Glutamatergic neuron (in vitro differentiated cells): Measurements from ENCODE around the gene FNDC11. TPM values are rescaled to one million over a fixed set of nuclear protein-coding genes. Genes with fewer than 3 reads are reported as not detected.

Experiments used
- DNase-seq: peaks from one replicate; pipeline ENCODE4 v3.0.0; 2022
- H3K27ac Mint-ChIP-seq: one replicate; pipeline ENCODE4 v1.8.0; 2020; ENCODE audit warnings: mild to moderate bottlenecking, mixed read lengths, inconsistent platforms; ENCODE audit not compliant: unreplicated experiment
- H3K27me3 Mint-ChIP-seq: one replicate; pipeline ENCODE4 v1.8.0; 2020; ENCODE audit warnings: mild to moderate bottlenecking, moderate library complexity, mixed read lengths, inconsistent platforms; ENCODE audit not compliant: unreplicated experiment
- H3K36me3 Mint-ChIP-seq: one replicate; pipeline ENCODE4 v1.8.0; 2020; ENCODE audit warnings: mild to moderate bottlenecking, mixed read lengths, inconsistent platforms; ENCODE audit not compliant: unreplicated experiment
- H3K4me1 Mint-ChIP-seq: one replicate; pipeline ENCODE4 v1.8.0; 2020; ENCODE audit warnings: mild to moderate bottlenecking, low read depth, mixed read lengths, inconsistent platforms; ENCODE audit not compliant: unreplicated experiment
- H3K4me3 Mint-ChIP-seq: one replicate; pipeline ENCODE4 v1.8.0; 2020; ENCODE audit warnings: mild to moderate bottlenecking, mixed read lengths, inconsistent platforms; ENCODE audit not compliant: unreplicated experiment
- H3K9me3 Mint-ChIP-seq: one replicate; pipeline ENCODE4 v1.8.0; 2020; ENCODE audit warnings: mild to moderate bottlenecking, moderate library complexity, mixed read lengths, inconsistent platforms; ENCODE audit not compliant: unreplicated experiment
- CTCF ChIP-seq: fragments of 200-600 bp; sonication (generic); IDR thresholded peaks from one replicate; pipeline ENCODE4 v1.5.0; 2021; ENCODE audit not compliant: partially characterized antibody, unreplicated experiment
- total RNA-seq: library from RNA; stranded (reverse); fragmentation: NEBNext Ultra II Directional; extraction: Animal tissue kit (Norgen Biotek cat#: 25700); gene quantifications from one replicate; pipeline ENCODE4 v1.2.1, GENCODE V29; 2021; ENCODE audit not compliant: unreplicated experiment

FNDC11 gene
- total RNA-seq, 1 donor from 2014 or later = 9.3 TPM

- DNase-seq = no peak
- no peak for TF ChIP-seq CTCF
- no peak overlapping the region for H3K27ac Mint-ChIP-seq
- peaks cover 3% of the 10 kb centered on the region for H3K4me1 Mint-ChIP-seq
- no peaks in the 10 kb centered on the region for H3K36me3 Mint-ChIP-seq
- H3K27me3 Mint-ChIP-seq = peaks cover 2% of the 10 kb centered on the region
- no peak overlapping the region for H3K4me3 Mint-ChIP-seq
- H3K9me3 Mint-ChIP-seq = no peaks in the 10 kb centered on the region
These were observed 38.7 kb downstream of the FNDC11 start for GRCh38 chr20:63592661-63593060.

DNA sequence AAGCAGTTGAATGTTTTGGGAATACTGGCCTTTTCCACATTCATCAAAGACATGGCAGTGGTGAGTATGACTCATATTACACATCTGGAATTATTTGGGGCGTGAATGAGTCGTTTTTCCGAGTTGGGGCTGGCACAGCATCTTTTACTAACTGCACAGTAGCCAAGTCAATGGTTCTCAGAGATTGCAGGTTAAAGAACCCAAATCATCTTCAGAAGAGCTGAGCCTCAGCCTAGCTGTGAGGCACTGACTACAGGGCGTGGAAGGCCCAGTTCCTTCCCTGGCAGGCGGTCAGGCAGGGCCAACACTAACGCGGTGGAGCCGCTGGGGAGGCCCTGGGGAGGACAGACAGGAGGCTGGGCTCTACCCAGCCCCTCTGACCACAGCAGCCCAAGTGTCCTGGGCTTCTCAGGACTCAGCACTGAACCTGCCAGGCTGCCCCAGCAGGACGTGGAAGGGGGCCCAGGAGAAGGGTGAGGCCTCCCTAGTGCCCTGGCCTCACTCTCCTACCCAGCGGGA lies 40.1 kb downstream of the FNDC11 start:
- H3K27me3 Mint-ChIP-seq = peaks cover 2% of the 10 kb centered on the region

GRCh38 chr20:63595416-63596127 lies 41.6 kb downstream of the FNDC11 start:
- no peak for TF ChIP-seq CTCF
- no peak for DNase-seq
- Mint-ChIP-seq H3K9me3 (no peaks in the 10 kb centered on the region), H3K27me3 (peaks cover 2% of the 10 kb centered on the region), H3K36me3 (peaks cover 6% of the 10 kb centered on the region), H3K27ac (no peak overlapping the region), H3K4me3 (no peak overlapping the region), H3K4me1 (no peaks in the 10 kb centered on the region)

More for the DNA sequence above, 40.1 kb downstream of the FNDC11 start:
- Mint-ChIP-seq H3K9me3 (no peaks in the 10 kb centered on the region), H3K4me1 (no peaks in the 10 kb centered on the region), H3K27ac (no peak overlapping the region), H3K4me3 (no peak overlapping the region), H3K36me3 (no peaks in the 10 kb centered on the region)
- no peak for TF ChIP-seq CTCF
- DNase-seq = no peak

DNA sequence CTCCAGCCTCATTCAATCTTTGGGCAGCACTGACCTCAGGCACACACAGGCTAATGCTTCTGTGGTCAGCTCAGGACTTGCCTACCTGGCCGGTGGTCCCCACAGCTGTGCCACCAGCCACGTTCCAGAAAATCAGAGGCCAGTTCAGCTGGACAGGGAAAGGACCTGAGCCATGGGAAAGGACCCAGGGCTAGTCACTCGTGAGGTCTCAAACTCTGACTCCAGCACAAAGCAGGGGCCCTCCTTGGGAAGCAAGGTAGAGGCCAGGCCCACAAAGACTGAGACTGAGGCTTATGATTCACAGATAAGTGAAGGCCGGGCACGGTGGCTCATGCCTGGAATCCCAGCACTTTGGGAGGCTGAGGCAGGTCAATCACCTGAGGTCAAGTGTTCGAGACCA lies 42.5 kb downstream of the FNDC11 start:
- no peak for TF ChIP-seq CTCF
- Mint-ChIP-seq H3K9me3 (no peaks in the 10 kb centered on the region), H3K36me3 (peaks cover 6% of the 10 kb centered on the region), H3K4me3 (no peak overlapping the region), H3K27me3 (peaks cover 2% of the 10 kb centered on the region), H3K4me1 (no peaks in the 10 kb centered on the region), H3K27ac (no peak overlapping the region)
- DNase-seq = no peak
